SH-SY5Y (cell line): Measurements from ENCODE around the gene GNL2.

Source experiments
- GATA2 ChIP-seq: IDR thresholded peaks from 2 replicates; pipeline ENCODE4 v1.6.1; 2011; ENCODE audit warnings: mild to moderate bottlenecking, low read depth, low read length
- GATA3 ChIP-seq: IDR thresholded peaks from 2 replicates; pipeline ENCODE4 v1.6.1; 2011; ENCODE audit warnings: low read depth, mild to moderate bottlenecking, low read length, moderate library complexity

GNL2 gene

DNA sequence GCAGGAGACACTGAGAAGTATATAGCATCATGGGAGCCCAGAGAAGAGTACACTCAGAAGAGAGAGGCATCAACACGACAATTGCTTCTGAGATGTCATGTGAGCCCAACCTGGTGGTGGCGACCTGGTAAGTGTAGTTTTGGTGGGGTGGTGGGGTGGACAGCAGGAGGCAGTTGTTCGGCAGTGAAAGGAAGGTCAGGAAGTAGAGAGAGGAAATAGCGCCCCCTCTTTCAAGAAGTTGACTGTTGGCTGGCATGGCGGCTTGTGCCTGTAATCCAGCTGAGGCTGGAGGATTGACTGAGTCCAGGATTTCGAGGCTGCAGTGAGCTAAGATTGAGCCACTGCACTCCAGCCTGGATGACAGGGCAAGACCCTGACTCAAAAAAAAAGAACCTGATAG lies 26.4 kb upstream of the GNL2 start:
- no peak for TF ChIP-seq GATA2
- no peak for TF ChIP-seq GATA3

- no peak for TF ChIP-seq GATA3
- no peak for TF ChIP-seq GATA2
These were observed 25.7 kb upstream of the GNL2 start for GRCh38 chr1:37621326-37621870.

GRCh38 chr1:37620707-37621106 lies 25.0 kb upstream of the GNL2 start:
- TF ChIP-seq GATA3 = no peak
- TF ChIP-seq GATA2 = no peak

DNA sequence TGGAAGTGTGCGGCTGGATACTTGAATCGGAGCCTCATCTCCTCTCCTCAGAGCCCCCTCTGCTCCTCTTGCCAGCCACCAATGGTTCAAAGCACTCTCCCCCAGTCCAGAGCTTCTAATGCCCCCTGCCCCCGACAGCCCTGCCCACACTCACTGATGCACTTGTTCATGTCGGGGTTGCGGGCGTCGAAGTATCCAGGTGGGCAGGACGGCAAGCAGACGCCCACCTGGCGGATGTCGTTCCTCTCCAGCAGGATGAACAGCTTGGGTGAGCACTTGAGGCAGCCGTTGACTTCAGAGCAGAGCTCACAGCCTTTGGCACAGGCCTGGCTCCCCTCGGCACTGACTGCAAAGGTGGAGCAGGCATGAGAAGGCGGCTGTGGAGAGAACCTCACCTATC lies 20.6 kb upstream of the GNL2 start:
- TF ChIP-seq GATA2 (no peak), GATA3 (no peak)

DNA sequence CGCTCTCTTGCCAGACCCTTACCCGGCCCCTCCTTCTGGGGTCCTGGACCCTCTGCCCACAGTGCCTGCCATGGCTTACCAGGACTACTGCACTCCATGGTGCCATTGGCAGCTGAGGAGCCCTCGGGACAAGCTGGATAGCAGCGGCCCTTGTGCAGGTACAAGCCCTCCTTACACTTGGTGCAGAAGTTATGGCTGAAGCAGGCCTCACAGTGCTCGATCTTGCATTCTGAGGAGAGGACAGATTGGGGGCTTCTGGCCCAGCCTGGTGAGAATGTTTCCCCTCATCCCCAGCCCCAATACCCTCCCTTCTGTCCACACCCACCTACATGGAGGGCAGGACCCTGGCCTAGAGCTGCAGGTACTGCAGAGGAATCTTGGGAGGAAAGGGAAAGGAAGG lies 18.4 kb upstream of the GNL2 start:
- no peak for TF ChIP-seq GATA2

GRCh38 chr1:37612186-37612585 lies 16.4 kb upstream of the GNL2 start:
- TF ChIP-seq GATA3 = no peak
- no peak for TF ChIP-seq GATA2

DNA sequence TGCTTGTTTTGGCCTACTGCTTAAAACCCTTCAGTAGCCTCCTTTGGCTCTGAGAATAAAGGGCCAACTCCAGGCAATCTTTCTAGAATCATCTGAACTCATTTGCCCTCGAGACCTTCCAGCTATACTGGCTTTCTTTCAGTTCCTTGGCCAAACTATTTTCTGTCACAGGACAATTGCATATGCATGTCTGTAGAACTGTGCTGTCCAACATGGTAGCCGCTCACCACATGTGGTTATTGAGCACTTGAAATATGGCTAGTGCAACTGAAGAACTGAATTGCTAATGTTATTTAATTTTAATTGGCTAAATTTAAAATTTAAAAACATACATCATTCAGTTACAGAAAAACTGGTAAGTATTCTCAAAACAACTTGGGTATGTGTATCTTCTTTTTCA lies 14.3 kb upstream of the GNL2 start:
- TF ChIP-seq GATA2 (no peak), GATA3 (no peak)

DNA sequence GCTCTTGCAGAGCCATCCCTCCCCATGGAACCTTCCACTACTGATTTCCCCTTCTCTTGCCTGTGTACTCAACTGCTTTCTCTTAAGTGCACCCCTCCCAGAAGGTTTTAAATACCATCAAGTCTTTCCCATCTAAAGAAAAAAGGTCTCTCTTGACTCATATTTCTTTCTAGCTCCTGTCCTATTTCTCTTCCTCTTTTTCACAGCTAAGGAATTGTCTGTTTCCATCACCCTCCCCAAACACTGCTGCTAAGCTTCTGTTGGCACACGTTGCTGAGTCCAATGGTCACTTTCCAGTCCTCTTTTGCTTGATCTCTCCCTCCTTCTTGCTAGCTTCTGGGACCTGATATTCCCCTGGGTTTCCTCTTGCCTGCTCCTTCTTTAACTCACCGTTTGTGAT lies 13.3 kb upstream of the GNL2 start:
- TF ChIP-seq GATA3 = no peak
- TF ChIP-seq GATA2 = no peak

GRCh38 chr1:37606481-37607263 lies 10.9 kb upstream of the GNL2 start:
- no peak for TF ChIP-seq GATA2
- no peak for TF ChIP-seq GATA3

DNA sequence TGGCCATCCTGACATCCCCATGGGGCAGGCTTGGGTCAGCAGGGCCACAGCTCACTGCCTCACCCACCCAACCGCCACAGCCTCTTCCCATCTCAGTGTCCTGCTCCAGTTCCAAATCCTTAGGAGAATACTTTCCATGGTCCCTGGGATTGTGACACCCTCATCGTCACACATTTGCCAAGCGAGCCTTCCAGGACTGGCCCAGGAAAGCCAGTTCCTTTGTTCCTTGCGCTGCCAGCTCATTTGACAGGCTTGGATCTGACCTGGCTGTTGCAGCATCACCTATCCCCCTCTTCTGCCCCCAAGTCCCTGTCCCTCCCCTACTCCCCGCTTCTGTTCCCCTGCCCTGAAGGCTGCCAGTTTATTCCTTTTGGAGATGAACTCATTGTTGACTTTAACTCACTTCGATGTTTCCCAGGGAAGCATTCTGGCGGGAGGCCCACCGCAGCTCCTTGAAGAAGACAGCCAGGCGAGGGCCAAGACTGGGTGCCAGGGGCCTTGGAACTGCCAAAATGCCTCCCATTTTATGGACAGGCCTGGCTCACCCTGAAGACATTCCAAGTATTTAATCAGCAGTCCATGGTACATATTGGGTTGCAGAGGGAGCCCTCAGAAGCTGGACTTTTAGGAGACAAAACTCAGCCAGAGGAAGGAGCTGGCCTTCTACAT lies 10.2 kb upstream of the GNL2 start:
- TF ChIP-seq GATA2 (no peak), GATA3 (no peak)

DNA sequence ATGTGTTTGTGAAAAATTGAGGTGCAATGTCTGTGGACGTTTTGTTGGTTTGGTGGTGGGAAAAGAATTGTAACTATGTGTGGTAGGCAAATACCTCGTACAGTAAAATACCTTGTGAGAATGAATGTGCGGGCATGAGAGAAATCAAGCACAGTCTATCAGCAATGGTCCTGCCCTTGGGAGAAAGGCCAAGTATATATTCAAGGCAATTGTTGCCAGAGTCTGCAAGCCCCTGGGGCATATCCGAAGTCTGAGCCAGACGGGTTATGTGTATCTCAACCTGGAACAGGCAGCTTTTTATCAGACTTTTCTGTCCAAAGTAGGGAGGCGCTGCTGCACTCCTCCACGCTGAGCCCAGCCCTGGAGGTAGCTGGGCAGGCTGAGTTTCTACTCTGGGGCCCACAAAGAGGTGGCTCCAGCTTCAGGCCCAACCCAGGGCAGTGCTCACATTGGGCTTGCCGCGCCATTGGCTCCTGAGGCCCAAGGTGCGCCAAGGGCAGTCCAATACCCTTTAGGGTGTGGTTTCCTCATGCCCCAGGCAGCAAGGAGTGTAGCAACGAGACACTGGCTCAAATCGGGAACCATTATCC lies 9.4 kb upstream of the GNL2 start:
- TF ChIP-seq GATA2 = no peak
- TF ChIP-seq GATA3 = no peak

GRCh38 chr1:37602750-37603694 lies 7.3 kb upstream of the GNL2 start:
- TF ChIP-seq GATA3 = no peak
- no peak for TF ChIP-seq GATA2

- no peak for TF ChIP-seq GATA3
- TF ChIP-seq GATA2 = no peak
These were observed 5.7 kb upstream of the GNL2 start for GRCh38 chr1:37601441-37601840.

- TF ChIP-seq GATA2 (no peak), GATA3 (no peak)
These were observed 4.2 kb upstream of the GNL2 start for GRCh38 chr1:37599940-37600339.
